ENCODE data around the gene OPA1. TPM values are rescaled to one million over a fixed set of nuclear protein-coding genes. Genes with fewer than 3 reads are reported as not detected.

The OPA1 gene
- total and polyA plus RNA-seq, 11 donors: 23.0 to 215 (median 106) TPM

DNA sequence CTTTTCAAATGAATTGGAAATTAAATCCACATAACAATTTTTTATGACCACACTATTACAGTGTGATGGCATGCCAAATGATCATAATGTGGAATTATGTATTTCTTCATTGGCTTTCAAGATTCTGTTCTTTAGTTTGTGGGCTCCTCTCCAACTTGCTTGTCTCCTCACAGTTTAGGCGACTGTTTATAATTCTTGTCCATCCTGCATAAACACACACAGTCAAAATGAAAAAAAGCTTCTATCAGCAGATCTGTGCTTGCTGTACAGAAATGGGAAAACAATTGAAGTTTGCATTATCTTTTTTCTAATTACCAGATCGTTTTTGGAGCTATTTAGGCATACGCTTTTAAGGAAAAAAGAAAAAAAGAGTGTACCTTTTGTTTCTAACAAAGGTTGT, 37.0 kb downstream of the OPA1 start:
- peaks cover 0 to 1% (median 0%) of the 10 kb centered on the region in 12 donors for H3K4me1 ChIP-seq
- no peak overlapping the region for H3K27ac ChIP-seq
- WGBS, 4 donors: 50 to 53% (median 50%) methylated on average over 3 of the region's 3 CpGs
- peaks cover 0 to 69% (median 58%) of the 10 kb centered on the region in 9 donors for H3K36me3 ChIP-seq
- H3K9me3 ChIP-seq: no peaks in the 10 kb centered on the region
- intact Hi-C loops (cut with DNase I): no loop called here
- no peak overlapping the region for H3K4me3 ChIP-seq
- TF ChIP-seq POLR2A (IDR thresholded peaks at IDR 0.05): no peak
- TF ChIP-seq, protein P1, sequence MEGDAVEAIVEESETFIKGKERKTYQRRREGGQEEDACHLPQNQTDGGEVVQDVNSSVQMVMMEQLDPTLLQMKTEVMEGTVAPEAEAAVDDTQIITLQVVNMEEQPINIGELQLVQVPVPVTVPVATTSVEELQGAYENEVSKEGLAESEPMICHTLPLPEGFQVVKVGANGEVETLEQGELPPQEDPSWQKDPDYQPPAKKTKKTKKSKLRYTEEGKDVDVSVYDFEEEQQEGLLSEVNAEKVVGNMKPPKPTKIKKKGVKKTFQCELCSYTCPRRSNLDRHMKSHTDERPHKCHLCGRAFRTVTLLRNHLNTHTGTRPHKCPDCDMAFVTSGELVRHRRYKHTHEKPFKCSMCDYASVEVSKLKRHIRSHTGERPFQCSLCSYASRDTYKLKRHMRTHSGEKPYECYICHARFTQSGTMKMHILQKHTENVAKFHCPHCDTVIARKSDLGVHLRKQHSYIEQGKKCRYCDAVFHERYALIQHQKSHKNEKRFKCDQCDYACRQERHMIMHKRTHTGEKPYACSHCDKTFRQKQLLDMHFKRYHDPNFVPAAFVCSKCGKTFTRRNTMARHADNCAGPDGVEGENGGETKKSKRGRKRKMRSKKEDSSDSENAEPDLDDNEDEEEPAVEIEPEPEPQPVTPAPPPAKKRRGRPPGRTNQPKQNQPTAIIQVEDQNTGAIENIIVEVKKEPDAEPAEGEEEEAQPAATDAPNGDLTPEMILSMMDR (IDR thresholded peaks at IDR 0.05): no peak
- no peak for DNase-seq
- H3K27me3 ChIP-seq: no peaks in the 10 kb centered on the region
- ATAC-seq: no peak

DNA sequence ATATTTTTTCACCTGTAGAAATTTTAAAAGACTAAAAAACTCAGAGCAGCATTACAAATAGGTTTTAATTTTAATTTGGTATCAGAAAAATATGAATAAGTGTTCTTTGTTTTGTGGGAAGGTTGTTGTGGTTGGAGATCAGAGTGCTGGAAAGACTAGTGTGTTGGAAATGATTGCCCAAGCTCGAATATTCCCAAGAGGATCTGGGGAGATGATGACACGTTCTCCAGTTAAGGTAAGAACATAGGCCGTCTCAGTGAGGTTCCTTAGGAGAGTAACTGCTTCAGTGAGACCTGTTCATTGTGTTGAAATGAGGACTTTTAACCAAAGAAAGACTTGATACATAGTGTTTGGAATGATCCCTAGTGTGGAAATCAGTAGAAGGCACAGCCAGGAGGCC, 44.8 kb downstream of the OPA1 start:
- Histone ChIP-seq H3K27ac (no peak overlapping the region), H3K36me3 (peaks cover 0 to 86% (median 78%) of the 10 kb centered on the region in 9 donors), H3K27me3 (no peaks in the 10 kb centered on the region), H3K9me3 (no peaks in the 10 kb centered on the region), H3K4me3 (no peak overlapping the region), H3K4me1 (peaks cover 0 to 6% (median 0%) of the 10 kb centered on the region in 12 donors)
- 92 to 96% (median 93%) methylated on average over 3 of the region's 3 CpGs for WGBS, 4 donors
- ATAC-seq (no peak), DNase-seq (no peak)
- TF ChIP-seq, protein P1 (IDR thresholded peaks at IDR 0.05): no peak
- no peak for TF ChIP-seq POLR2A (IDR thresholded peaks at IDR 0.05)
- intact Hi-C loops (cut with DNase I): no loop called here

DNA sequence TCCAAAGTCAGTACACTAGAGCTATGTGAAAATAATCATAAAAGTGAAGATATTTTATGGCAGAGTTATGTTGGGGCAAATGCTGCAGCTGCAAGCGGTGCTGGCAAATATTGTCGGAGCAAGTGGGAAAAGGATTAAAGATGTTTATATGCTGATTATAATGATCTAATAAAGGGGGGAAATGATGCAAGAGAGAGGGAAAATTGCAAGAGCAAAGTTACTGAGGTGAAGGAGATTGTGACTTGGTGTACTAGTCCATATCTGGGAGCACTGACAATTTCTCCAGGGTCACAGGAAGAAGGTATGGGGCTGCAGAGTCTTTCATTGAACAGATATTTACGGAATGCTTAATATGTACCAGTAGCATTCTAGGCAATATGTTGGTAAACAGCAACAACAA, 45.8 kb downstream of the OPA1 start:
- peaks cover 0 to 6% (median 0%) of the 10 kb centered on the region in 12 donors for H3K4me1 ChIP-seq
- H3K27me3 ChIP-seq: no peaks in the 10 kb centered on the region
- peaks cover 0 to 90% (median 83%) of the 10 kb centered on the region in 9 donors for H3K36me3 ChIP-seq
- ATAC-seq (no peak), DNase-seq (no peak)
- TF ChIP-seq, protein P1 (IDR thresholded peaks at IDR 0.05): no peak
- no peak for TF ChIP-seq POLR2A (IDR thresholded peaks at IDR 0.05)
- intact Hi-C loops (cut with DNase I): no loop called here
- no peaks in the 10 kb centered on the region for H3K9me3 ChIP-seq
- 95 to 98% (median 97%) methylated on average over 3 of the region's 3 CpGs for WGBS, 4 donors
- H3K4me3 ChIP-seq: no peak overlapping the region
- no peak overlapping the region for H3K27ac ChIP-seq

DNA sequence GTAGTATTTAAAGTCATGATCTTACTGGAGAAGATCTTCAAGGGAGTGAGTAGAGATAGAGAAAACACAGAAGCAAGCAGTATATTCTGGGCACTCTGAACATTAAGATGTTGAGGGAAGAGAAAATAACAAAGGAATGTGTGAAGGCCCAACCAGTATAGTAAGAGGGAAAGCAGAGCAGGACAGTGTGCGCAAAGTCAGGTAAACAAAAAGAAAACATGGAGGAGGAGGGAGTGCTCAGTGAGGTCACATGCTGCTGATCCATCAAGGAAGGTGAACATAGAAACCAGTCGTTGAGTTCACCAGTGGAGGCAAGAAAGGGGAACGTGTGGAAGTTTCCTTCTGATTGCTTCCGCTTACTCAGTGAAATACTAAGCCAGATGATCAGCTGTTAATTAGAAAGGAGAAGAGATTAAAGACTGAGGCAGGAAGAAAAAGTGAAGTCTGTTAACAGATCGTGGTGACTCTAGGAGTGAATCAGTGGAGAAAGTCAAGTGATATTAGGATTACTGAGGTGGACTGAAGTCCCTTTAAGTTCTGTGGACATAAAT, 47.2 kb downstream of the OPA1 start:
- DNase-seq: no peak
- H3K4me3 ChIP-seq: no peak overlapping the region
- no peak for TF ChIP-seq POLR2A (IDR thresholded peaks at IDR 0.05)
- TF ChIP-seq, protein P1 (IDR thresholded peaks at IDR 0.05): no peak
- no peaks in the 10 kb centered on the region for H3K27me3 ChIP-seq
- H3K9me3 ChIP-seq: no peaks in the 10 kb centered on the region
- ATAC-seq: peak in 1 of 4 donors; percentile 16
- intact Hi-C loops (cut with DNase I): no loop called here
- peaks cover 0 to 98% (median 88%) of the 10 kb centered on the region in 9 donors for H3K36me3 ChIP-seq
- 79 to 93% (median 84%) methylated on average over 5 of the region's 5 CpGs for WGBS, 4 donors
- H3K4me1 ChIP-seq: peaks cover 0 to 13% (median under 1%) of the 10 kb centered on the region in 12 donors
- peak overlapping the region in 1 of 12 donors; percentile 13 for H3K27ac ChIP-seq
